ENCODE measurements around the gene PASK.

The PASK gene

GRCh38 chr2:241179899-241180298 is 30.6 kb upstream of the PASK start:
- DNase-seq, result no peak

- no peak for DNase-seq
Measured at GRCh38 chr2:241178961-241179360, 29.7 kb upstream of the PASK start.

GRCh38 chr2:241177526-241178334 is 28.5 kb upstream of the PASK start:
- no peak for DNase-seq

- no peak for DNase-seq
Measured at GRCh38 chr2:241173557-241173956, 24.3 kb upstream of the PASK start.

GRCh38 chr2:241168366-241168765 is 19.1 kb upstream of the PASK start:
- no peak for DNase-seq

- no peak for DNase-seq
Measured at GRCh38 chr2:241163601-241164118, 14.4 kb upstream of the PASK start.

- DNase-seq, result no peak
Measured at GRCh38 chr2:241161646-241162281, 12.5 kb upstream of the PASK start.

GRCh38 chr2:241160318-241160717 is 11.0 kb upstream of the PASK start:
- no peak for DNase-seq

- no peak for DNase-seq
Measured at GRCh38 chr2:241159116-241159515, 9.8 kb upstream of the PASK start.

GRCh38 chr2:241158546-241158900 is 9.3 kb upstream of the PASK start:
- DNase-seq, result no peak

GRCh38 chr2:241157841-241158545 is 8.7 kb upstream of the PASK start:
- DNase-seq, result no peak

GRCh38 chr2:241156971-241157441 is 7.7 kb upstream of the PASK start:
- DNase-seq, result peak; percentile 30

GRCh38 chr2:241155936-241156335 is 6.7 kb upstream of the PASK start:
- no peak for DNase-seq

- DNase-seq, result no peak
Measured at GRCh38 chr2:241154915-241155314, 5.6 kb upstream of the PASK start.

- DNase-seq, result no peak
Measured at GRCh38 chr2:241153616-241154015, 4.3 kb upstream of the PASK start.

GRCh38 chr2:241151934-241152660 is 2.8 kb upstream of the PASK start:
- DNase-seq, result no peak

GRCh38 chr2:241150660-241151530 is 1.6 kb upstream of the PASK start:
- no peak for DNase-seq

- peak; percentile 83 for DNase-seq
Measured at GRCh38 chr2:241149925-241150659, 820 bp upstream of the PASK start, which contains the start of gene PPP1R7. PPP1R7 (plus strand) TSS chr2:241150467; CDS start chr2:241150496, 29 bp downstream.

GRCh38 chr2:241149675-241149924 is 328 bp upstream of the PASK start:
- no peak for DNase-seq

GRCh38 chr2:241148239-241148638 is 1.0 kb downstream of the PASK start:
- DNase-seq, result no peak

- DNase-seq, result no peak
Measured at GRCh38 chr2:241147336-241147735, 1.9 kb downstream of the PASK start.
